ENCODE data around the gene SHH.

GRCh38 chr7:155791836-155792235 is 20.4 kb downstream of the SHH start:
- no peak for TF ChIP-seq CTCF (conservative IDR thresholded peaks at IDR 0.05; ENCODE audit: low read depth, low read length)
- no peak for TF ChIP-seq EZH2 (IDR thresholded peaks at IDR 0.05; ENCODE audit: low read length, unreplicated experiment)
